Measurements from ENCODE around the gene TGFBR3. TPM values are rescaled to one million over a fixed set of nuclear protein-coding genes. Genes with fewer than 3 reads are reported as not detected.

Gene TGFBR3
- total and polyA plus RNA-seq, 2 of the 8 experiments (the other 6 are each of a cell fraction or from before 2014, with no cell fraction given), result 2.0 to 6.1 TPM

GRCh38 chr1:91790392-91790791 is 95.6 kb downstream of the TGFBR3 start (continued):
- TF ChIP-seq, protein P1, sequence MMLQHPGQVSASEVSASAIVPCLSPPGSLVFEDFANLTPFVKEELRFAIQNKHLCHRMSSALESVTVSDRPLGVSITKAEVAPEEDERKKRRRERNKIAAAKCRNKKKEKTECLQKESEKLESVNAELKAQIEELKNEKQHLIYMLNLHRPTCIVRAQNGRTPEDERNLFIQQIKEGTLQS (IDR thresholded peaks at IDR 0.05; ENCODE audit: insufficient read depth, low read depth, low read length), result no peak
- TF ChIP-seq SIRT6 (IDR thresholded peaks at IDR 0.05; ENCODE audit: low read length), result no peak
- no peak for TF ChIP-seq GTF2F1 (IDR thresholded peaks at IDR 0.05; ENCODE audit: borderline replicate concordance, low read depth, low read length)
- no peak for TF ChIP-seq JUND (IDR thresholded peaks at IDR 0.05; ENCODE audit: low read length)

Measured in H1 (cell line).